NT2/D1 (cell line): ENCODE results near the gene RUNX2.

Source experiments
- YY1 ChIP-seq: IDR thresholded peaks from 2 replicates; pipeline ENCODE4 v1.6.1; 2011; ENCODE audit not compliant: insufficient read length, insufficient read depth
- ZNF274 ChIP-seq: IDR thresholded peaks from 2 replicates; pipeline ENCODE4 v1.6.1; 2011; ENCODE audit warnings: mild to moderate bottlenecking, low read depth, low read length

DNA sequence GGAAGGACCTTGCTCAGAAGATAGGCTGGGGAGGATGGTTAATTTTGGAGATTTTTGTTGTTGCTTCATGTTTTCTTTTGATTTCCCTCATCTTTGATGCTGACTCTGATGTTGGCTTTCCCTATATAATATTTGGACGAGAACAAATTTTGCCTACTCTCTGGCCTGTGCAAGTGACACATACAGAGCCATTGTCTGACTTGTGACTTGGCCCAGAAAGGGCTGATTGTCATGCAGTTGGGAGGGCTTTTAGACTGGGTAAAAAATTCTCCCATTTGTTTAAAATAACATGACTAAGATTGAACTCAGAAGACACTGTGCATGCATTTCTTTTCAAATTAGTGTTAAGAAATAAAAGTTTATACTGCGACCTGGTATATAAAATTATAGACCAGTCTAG is 148.2 kb downstream of the RUNX2 start:
- TF ChIP-seq ZNF274, result no peak
- TF ChIP-seq YY1, result no peak
